Uterus (tissue), 2 donors: ENCODE results near the gene SMKR1.

Experiments
- CTCF ChIP-seq, 4 experiments: fragments of 200-600 bp in 2 of 4; fragments of 450-650 bp in 2 of 4; sonication (generic) in 2 of 4; IDR thresholded peaks; one replicate each; pipeline ENCODE4 v1.5.1; 2016 to 2019; ENCODE audit warnings: antibody characterized with exemption in 4 of 4, mild to moderate bottlenecking in 2 of 4, moderate library complexity in 1 of 4
- POLR2A ChIP-seq, 2 donors: fragments of 450-650 bp; IDR thresholded peaks; one replicate each; pipeline ENCODE4 v1.6.1; 2016; ENCODE audit warnings: antibody characterized with exemption in 2 of 2, mild to moderate bottlenecking in 1 of 2, moderate library complexity in 1 of 2

DNA sequence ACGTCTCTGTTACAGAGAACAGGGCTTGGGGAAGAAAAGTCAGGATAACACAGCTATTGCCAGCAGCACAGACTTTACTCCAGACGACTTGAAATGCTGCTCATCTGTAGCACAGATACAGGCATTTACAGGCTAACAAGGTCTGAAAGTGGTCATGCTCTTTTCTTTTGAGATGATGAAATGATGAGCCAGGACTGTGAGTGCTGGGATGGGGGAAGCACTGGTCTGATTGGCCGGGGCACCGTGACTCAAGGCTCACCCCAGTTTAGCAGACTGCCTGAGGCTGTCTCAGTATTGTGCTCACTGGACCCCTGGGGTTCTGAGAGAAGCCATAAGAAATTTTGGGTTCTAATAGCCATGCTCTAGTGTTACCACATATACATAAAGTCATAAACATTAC, 12.4 kb downstream of the SMKR1 start:
- TF ChIP-seq CTCF (IDR thresholded peaks at IDR 0.05) (no peak), POLR2A (IDR thresholded peaks at IDR 0.05) (no peak)
